ENCODE measurements around the gene ZFP36L1. TPM values are rescaled to one million over a fixed set of nuclear protein-coding genes. Genes with fewer than 3 reads are reported as not detected.
A peak's percentile ranks its signal among the peaks of the same experiment; 100 is the strongest.

ZFP36L1 gene
- total RNA-seq, 4 donors from 2014 or later, result 180 to 712 (median 266) TPM

GRCh38 chr14:68783408-68784225, 9.2 kb downstream of the ZFP36L1 start:
- intact Hi-C loops (cut with DNase I; ENCODE audit: low total_unique reads), result loop anchor here (5.0 kb wide), 1 partner anchor 116 kb away; no protein-coding TSS in a partner anchor
- WGBS, 2 donors (ENCODE audit: low coverage in 1 of 2), result 65% methylated on average over 3 of the region's 3 CpGs; no CpG with 5 or more reads in 1 of the 2 donors
- Histone ChIP-seq H3K36me3 (peaks cover 0 to 13% (median 0%) of the 10 kb centered on the region in 4 donors), H3K4me3 (no peak overlapping the region), H3K9me3 (no peaks in the 10 kb centered on the region), H3K27ac (peak overlapping the region; percentile 97 to 100 (median 98)), H3K27me3 (no peaks in the 10 kb centered on the region), H3K4me1 (peaks cover 32 to 96% (median 66%) of the 10 kb centered on the region in 4 donors)
- in situ Hi-C loops (cut with MboI; ENCODE audit: low pct_ligation_motif_present in 1 of 4, low pct_unique_long_range_greater_than_20kb in 1 of 4, low sequenced_read_pairs in 3 of 4), result loop anchor here in 2 of 4 donors (10.0 kb wide), 1 partner anchor 539 kb away; no protein-coding TSS in a partner anchor
- peak; percentile 65 for DNase-seq
- TF ChIP-seq POLR2A (IDR thresholded peaks at IDR 0.05) (peak; percentile 39), POLR2AphosphoS5 (IDR thresholded peaks at IDR 0.05) (peak in 2 of 3 donors; percentile 25 to 35), EP300 (IDR thresholded peaks at IDR 0.05; ENCODE audit: low read depth) (no peak)

GRCh38 chr14:68782091-68782981, 10.5 kb downstream of the ZFP36L1 start:
- in situ Hi-C loops (cut with MboI; ENCODE audit: low pct_ligation_motif_present in 1 of 4, low pct_unique_long_range_greater_than_20kb in 1 of 4, low sequenced_read_pairs in 3 of 4), result loop anchor here in 2 of 4 donors (10.0 kb wide), 1 partner anchor 538 kb away; no protein-coding TSS in a partner anchor
- H3K4me1 ChIP-seq, result peaks cover 32 to 89% (median 62%) of the 10 kb centered on the region in 4 donors
- DNase-seq, result no peak
- H3K27me3 ChIP-seq, result no peaks in the 10 kb centered on the region
- peak overlapping the region; percentile 97 to 100 (median 98) for H3K27ac ChIP-seq
- no peaks in the 10 kb centered on the region for H3K9me3 ChIP-seq
- no peak for TF ChIP-seq EP300 (IDR thresholded peaks at IDR 0.05; ENCODE audit: low read depth)
- no peak for TF ChIP-seq CTCF (IDR thresholded peaks at IDR 0.05)
- no peak for TF ChIP-seq POLR2AphosphoS5 (IDR thresholded peaks at IDR 0.05)
- TF ChIP-seq POLR2A (IDR thresholded peaks at IDR 0.05), result no peak
- no peak overlapping the region for H3K4me3 ChIP-seq
- WGBS, 2 donors (ENCODE audit: low coverage in 1 of 2), result 73% methylated on average over 2 to 10 of the region's 10 CpGs
- H3K36me3 ChIP-seq, result no peaks in the 10 kb centered on the region
- intact Hi-C loops (cut with DNase I; ENCODE audit: low total_unique reads), result loop anchor here (5.0 kb wide), 1 partner anchor 115 kb away; no protein-coding TSS in a partner anchor

GRCh38 chr14:68781161-68782021, 11.5 kb downstream of the ZFP36L1 start:
- no peaks in the 10 kb centered on the region for H3K9me3 ChIP-seq
- intact Hi-C loops (cut with DNase I; ENCODE audit: low total_unique reads) (loop anchor here (5.0 kb wide), 1 partner anchor 114 kb away; no protein-coding TSS in a partner anchor), in situ Hi-C loops (cut with MboI; ENCODE audit: low pct_ligation_motif_present in 1 of 4, low pct_unique_long_range_greater_than_20kb in 1 of 4, low sequenced_read_pairs in 3 of 4) (loop anchor here in 2 of 4 donors (10.0 kb wide), 1 partner anchor 537 kb away; no protein-coding TSS in a partner anchor)
- peaks cover 32 to 80% (median 55%) of the 10 kb centered on the region in 4 donors for H3K4me1 ChIP-seq
- DNase-seq, result peak; percentile 64
- H3K27me3 ChIP-seq, result no peaks in the 10 kb centered on the region
- peak overlapping the region; percentile 97 to 100 (median 98) for H3K27ac ChIP-seq
- no peaks in the 10 kb centered on the region for H3K36me3 ChIP-seq
- 0 to 78% methylated on average over 1 to 12 of the region's 14 CpGs for WGBS, 2 donors (ENCODE audit: low coverage in 1 of 2)
- no peak overlapping the region for H3K4me3 ChIP-seq
- TF ChIP-seq POLR2AphosphoS5 (IDR thresholded peaks at IDR 0.05) (peak in 2 of 3 donors; percentile 20 to 32), EP300 (IDR thresholded peaks at IDR 0.05; ENCODE audit: low read depth) (no peak)

- TF ChIP-seq EP300 (IDR thresholded peaks at IDR 0.05; ENCODE audit: low read depth), result no peak
- no peak for TF ChIP-seq POLR2AphosphoS5 (IDR thresholded peaks at IDR 0.05)
- TF ChIP-seq POLR2A (IDR thresholded peaks at IDR 0.05), result no peak
- TF ChIP-seq CTCF (IDR thresholded peaks at IDR 0.05), result no peak
- Histone ChIP-seq H3K4me3 (no peak overlapping the region), H3K9me3 (no peaks in the 10 kb centered on the region), H3K36me3 (no peaks in the 10 kb centered on the region), H3K4me1 (peaks cover 32 to 71% (median 53%) of the 10 kb centered on the region in 4 donors), H3K27ac (peak overlapping the region; percentile 97 to 100 (median 98)), H3K27me3 (no peaks in the 10 kb centered on the region)
- intact Hi-C loops (cut with DNase I; ENCODE audit: low total_unique reads), result loop anchor here (5.0 kb wide), 1 partner anchor 113 kb away; no protein-coding TSS in a partner anchor
- peak; percentile 68 for DNase-seq
- WGBS, 2 donors (ENCODE audit: low coverage in 1 of 2), result 36% methylated on average over 7 of the region's 7 CpGs; no CpG with 5 or more reads in 1 of the 2 donors
- in situ Hi-C loops (cut with MboI; ENCODE audit: low pct_ligation_motif_present in 1 of 4, low pct_unique_long_range_greater_than_20kb in 1 of 4, low sequenced_read_pairs in 3 of 4), result loop anchor here in 2 of 4 donors (10.0 kb wide), 1 partner anchor 536 kb away; no protein-coding TSS in a partner anchor
Observed at GRCh38 chr14:68780358-68781160, 12.3 kb downstream of the ZFP36L1 start.
